ENCODE measurements around the gene NFAM1.

The NFAM1 gene

DNA sequence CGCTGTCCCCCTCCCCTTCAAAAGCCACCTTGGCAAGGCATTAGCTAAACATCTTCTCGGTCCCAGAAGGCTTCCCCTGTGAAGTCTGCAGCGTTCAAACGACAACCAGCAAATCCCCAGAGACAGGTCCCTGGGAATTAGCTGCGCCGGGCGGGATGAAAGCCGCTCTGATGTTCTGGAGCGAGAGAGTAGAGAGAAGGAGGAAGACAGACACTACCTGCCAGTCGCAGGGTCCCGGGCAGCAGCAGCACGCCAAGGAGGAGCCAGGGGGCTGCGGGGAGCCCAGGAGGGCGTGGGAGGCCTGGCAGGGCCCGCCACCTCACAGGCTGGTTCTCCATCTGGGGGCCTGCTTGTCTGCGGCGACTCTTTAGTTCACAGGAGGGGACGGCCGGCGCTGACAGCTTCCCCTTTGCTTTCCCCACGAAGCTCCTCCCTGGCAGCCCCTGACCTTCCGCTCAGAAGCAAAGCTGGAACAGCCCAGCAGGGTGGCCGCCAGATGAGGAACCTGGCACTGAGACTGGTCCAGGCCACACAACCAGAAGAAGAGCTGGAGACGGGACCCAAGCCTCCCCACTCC is at the start of gene NFAM1:
TSS of gene NFAM1 (minus strand) at position 384 of the 577 bp plus-strand sequence. CDS start at position 338, 46 bp downstream.
- no peak for DNase-seq (ENCODE audit: low read depth in 2 of 2)
- TF ChIP-seq CTCF (IDR thresholded peaks at IDR 0.05; ENCODE audit: low read depth, low read length), result no peak
- H3K4me3 ChIP-seq (replicated peaks in 1 of 2; ENCODE audit: low read depth in 2 of 2, low read length in 2 of 2), result no peak within 1 kb of the TSS

DNA sequence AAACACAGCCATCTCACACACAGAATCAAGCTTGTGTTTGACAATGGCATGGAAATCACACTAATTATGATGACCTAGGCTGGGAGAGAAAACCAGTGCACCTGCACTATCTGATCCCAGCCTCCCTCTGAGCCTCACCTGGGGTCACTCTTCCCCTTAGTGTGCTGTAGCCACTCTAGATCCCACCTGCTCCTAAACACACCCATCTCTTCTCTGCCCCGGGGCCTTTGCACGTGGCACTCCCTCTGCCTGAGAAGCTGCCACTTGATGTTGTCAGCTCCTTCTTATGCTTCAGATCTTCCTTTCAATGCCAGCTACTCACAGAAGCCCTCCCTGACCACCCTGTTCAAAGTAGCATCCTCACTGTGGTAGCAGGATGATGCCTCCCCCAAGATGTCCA is 42.9 kb upstream of the NFAM1 start:
- no peak for DNase-seq (ENCODE audit: low read depth in 2 of 2)
- H3K4me3 ChIP-seq (replicated peaks in 1 of 2; ENCODE audit: low read depth in 2 of 2, low read length in 2 of 2), result no peak overlapping the region
- TF ChIP-seq CTCF (IDR thresholded peaks at IDR 0.05; ENCODE audit: low read depth, low read length), result no peak

GRCh38 chr22:42473484-42474193 is 41.4 kb upstream of the NFAM1 start:
- DNase-seq (ENCODE audit: low read depth in 2 of 2), result peak; percentile 75 to 76
- peak; percentile 75 for TF ChIP-seq CTCF (IDR thresholded peaks at IDR 0.05; ENCODE audit: low read depth, low read length)
- H3K4me3 ChIP-seq (replicated peaks in 1 of 2; ENCODE audit: low read depth in 2 of 2, low read length in 2 of 2), result no peak overlapping the region

- no peak for TF ChIP-seq CTCF (IDR thresholded peaks at IDR 0.05; ENCODE audit: low read depth, low read length)
- no peak for DNase-seq (ENCODE audit: low read depth in 2 of 2)
- H3K4me3 ChIP-seq (replicated peaks in 1 of 2; ENCODE audit: low read depth in 2 of 2, low read length in 2 of 2), result no peak overlapping the region
Measured at GRCh38 chr22:42472671-42473070, 40.5 kb upstream of the NFAM1 start.

DNA sequence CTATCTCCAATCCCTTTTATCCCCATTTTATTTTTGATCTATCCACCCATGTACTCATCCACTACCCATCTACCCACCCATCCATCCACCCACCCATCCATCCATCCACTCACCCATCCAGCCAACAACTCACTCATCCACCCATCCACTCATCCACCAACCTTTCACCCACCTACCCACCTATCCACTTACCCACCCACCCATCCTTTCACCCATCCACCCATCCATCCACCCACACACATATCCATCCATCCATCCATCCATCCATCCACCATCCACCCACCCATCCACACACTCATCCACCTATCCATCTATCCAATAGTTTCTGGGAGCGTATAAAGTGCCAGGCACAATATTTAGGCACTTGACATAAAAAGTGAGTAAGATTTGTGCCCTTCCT is 39.2 kb upstream of the NFAM1 start:
- no peak for TF ChIP-seq CTCF (IDR thresholded peaks at IDR 0.05; ENCODE audit: low read depth, low read length)
- no peak overlapping the region for H3K4me3 ChIP-seq (replicated peaks in 1 of 2; ENCODE audit: low read depth in 2 of 2, low read length in 2 of 2)
- DNase-seq (ENCODE audit: low read depth in 2 of 2), result no peak

DNA sequence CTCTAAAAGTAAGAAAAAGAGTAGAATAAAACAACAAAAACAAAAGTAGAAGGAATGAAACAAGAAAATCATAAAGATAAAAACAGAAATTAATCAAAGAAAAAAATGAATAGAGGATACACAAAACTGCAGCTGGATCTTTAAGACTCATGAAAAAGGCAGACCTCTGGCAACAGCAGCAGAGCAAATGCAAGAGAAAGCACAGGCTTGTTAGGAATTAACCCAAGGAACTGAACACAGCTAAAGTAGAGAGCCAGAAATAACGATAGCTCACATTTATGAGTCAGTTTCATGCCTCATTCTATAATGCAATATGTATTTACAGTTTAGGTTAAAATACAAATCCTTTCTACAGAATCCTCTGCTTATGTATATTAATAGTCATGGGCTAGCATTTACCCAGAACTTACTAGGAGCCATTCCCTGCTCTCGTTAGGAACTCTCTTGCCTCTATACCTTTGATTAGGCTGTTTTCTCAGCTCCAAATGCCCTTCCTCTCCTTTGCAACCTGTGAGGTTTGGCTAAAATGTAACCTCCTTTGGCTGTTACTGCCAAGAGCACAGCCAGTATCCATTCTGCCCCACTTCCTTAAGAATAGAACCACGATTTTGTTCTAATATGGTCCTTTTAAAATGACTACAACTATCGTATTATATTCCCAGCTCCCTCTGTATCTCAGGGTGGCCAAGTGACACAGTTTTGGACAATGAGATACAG is 38.3 kb upstream of the NFAM1 start:
- no peak for TF ChIP-seq CTCF (IDR thresholded peaks at IDR 0.05; ENCODE audit: low read depth, low read length)
- no peak overlapping the region for H3K4me3 ChIP-seq (replicated peaks in 1 of 2; ENCODE audit: low read depth in 2 of 2, low read length in 2 of 2)
- DNase-seq (ENCODE audit: low read depth in 2 of 2), result peak in 1 of 2 donors; percentile 14

Data from cardiac fibroblast (primary cell).